IPS DF 6.9 (cell line): Measurements from ENCODE around the gene KCNQ1.

Experiments
- DNase-seq: peaks from one replicate; pipeline ENCODE4 v3.0.0-alpha.2; 2013; ENCODE audit warnings: low read depth, low spot score
- H3K27ac ChIP-seq: one replicate; pipeline ENCODE4 v1.5.1; 2013; ENCODE audit warnings: low read length, control low read depth
- H3K27me3 ChIP-seq: 2 replicates; pipeline ENCODE4 v1.6.1; 2013; ENCODE audit warnings: mild to moderate bottlenecking, low read length; ENCODE audit not compliant: control insufficient read depth, insufficient read depth
- H3K36me3 ChIP-seq: 2 replicates; pipeline ENCODE4 v1.6.1; 2013; ENCODE audit warnings: low read length; ENCODE audit not compliant: control insufficient read depth, insufficient read depth
- H3K4me1 ChIP-seq: 2 replicates; pipeline ENCODE4 v1.6.1; 2013; ENCODE audit warnings: low read length; ENCODE audit not compliant: control insufficient read depth, insufficient read depth
- H3K4me3 ChIP-seq: 2 replicates; pipeline ENCODE4 v1.5.1; 2013; ENCODE audit warnings: mild to moderate bottlenecking, low read length
- H3K9me3 ChIP-seq: 2 replicates; pipeline ENCODE4 v1.6.1; 2013; ENCODE audit warnings: low read length, inconsistent platforms; ENCODE audit not compliant: control insufficient read depth, insufficient read depth
- WGBS: extraction: QIAGEN DNeasy Blood & Tissue Kit; methylation state at CpG from one replicate; pipeline ENCODE4 v1.1.7; 2013; ENCODE audit warnings: mixed read lengths, missing lambda C conversion rate; ENCODE audit not compliant: insufficient read length, insufficient coverage; 5-methylcytosine and 5-hydroxymethylcytosine counted together

KCNQ1 gene

DNA sequence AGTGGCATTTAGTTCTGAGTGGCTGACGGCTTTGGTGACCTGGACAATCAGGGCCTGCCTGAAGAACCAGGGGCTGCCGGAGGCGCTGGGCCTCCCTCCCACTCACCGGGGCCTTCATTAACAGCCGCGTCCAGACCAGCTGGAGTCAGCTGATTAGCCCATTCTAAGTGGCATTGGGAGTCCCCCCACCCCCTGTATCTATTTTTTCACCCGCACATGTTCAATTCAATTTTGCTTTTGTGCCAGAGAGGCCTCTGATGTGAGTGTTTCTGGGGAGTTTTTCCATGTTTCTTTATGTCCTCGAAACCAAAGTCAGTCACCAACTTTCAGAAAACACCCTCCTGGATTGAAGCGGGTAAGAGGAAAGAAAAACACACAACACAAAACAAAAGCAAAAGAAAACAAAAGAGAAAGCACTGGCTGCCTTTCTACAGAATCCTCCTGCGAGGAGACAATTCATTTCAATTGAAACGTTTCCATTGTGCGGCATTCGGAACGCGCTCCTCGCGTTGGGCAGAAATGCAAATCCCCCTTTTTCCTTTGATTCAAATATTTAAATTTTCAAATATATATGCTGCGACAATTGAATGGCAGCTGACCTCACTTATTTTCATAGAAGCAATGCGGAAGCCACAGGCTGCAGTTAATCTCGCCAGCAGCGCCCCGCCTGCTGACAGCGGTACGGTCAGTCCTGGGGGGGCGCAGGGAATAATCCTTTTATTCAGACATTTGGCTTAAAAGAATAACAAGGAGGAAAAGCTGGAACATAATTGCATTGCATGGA lies 423.1 kb downstream of the KCNQ1 start:
- H3K27me3 ChIP-seq = peaks cover 32% of the 10 kb centered on the region
- H3K4me1 ChIP-seq = peaks cover 11% of the 10 kb centered on the region
- no CpG with 5 or more reads among the region's 25 CpGs for WGBS
- H3K4me3 ChIP-seq = no peak overlapping the region
- no peak for DNase-seq
- H3K36me3 ChIP-seq = no peaks in the 10 kb centered on the region
- no peaks in the 10 kb centered on the region for H3K9me3 ChIP-seq
- H3K27ac ChIP-seq = no peak overlapping the region

DNA sequence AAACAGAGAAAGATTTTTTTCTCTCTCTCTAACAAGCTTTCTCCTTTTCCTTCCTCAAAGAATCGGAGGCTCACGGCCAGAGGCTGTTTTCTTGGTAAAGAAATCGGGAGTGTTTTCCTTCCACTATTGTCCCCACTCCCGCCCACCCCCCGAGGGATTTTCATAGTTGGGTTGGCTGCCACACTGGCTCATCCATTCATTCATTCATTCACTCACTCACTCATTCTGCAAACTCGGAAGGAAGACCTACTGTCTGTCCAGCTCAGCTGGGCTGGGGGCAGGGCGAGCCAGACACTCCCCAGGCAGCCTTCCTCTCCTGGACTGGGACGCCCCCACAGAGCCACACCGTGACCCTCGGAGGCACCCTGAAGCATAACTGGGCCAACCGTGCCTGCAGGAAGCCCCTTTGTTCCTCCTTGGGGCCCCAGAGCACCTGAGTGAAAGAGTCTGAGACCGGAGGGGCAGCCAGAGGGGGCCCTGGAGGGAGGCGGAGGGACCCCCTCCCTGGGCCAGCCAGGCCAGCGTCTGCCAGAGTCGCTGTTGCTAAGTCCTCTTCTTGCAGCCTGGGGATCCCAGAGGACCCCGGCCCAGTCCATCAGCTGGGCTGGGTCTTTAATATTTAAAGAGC lies 423.8 kb downstream of the KCNQ1 start:
- Histone ChIP-seq H3K4me1 (peaks cover 10% of the 10 kb centered on the region), H3K27ac (no peak overlapping the region), H3K36me3 (no peaks in the 10 kb centered on the region), H3K4me3 (no peak overlapping the region), H3K9me3 (no peaks in the 10 kb centered on the region), H3K27me3 (peaks cover 32% of the 10 kb centered on the region)
- DNase-seq = no peak
- no CpG with 5 or more reads among the region's 16 CpGs for WGBS

DNA sequence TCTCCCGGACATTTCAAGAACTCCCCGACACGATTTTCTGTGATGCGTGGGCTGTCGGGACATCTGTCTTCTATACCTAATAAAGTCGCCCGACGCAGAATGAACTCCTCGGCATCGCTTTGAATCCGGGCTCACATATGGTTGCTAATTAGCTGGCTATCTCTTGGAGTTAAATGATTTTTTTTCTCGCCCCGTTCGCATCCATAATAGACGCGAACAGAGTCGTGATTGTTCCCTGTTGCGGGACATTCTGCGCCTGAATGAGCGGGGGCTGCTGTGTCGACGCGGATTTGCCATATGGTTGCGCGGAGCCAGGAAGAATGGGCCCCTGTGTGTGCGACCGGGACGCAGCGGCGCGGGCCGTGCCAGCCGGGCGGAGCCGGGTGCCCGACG lies 424.3 kb downstream of the KCNQ1 start:
- peaks cover 31% of the 10 kb centered on the region for H3K27me3 ChIP-seq
- no peaks in the 10 kb centered on the region for H3K36me3 ChIP-seq
- peaks cover 9% of the 10 kb centered on the region for H3K4me1 ChIP-seq
- H3K4me3 ChIP-seq = no peak overlapping the region; the same call in 1 of the 2 replicates
- DNase-seq = no peak
- H3K27ac ChIP-seq = no peak overlapping the region
- WGBS = no CpG with 5 or more reads among the region's 37 CpGs
- H3K9me3 ChIP-seq = no peaks in the 10 kb centered on the region

DNA sequence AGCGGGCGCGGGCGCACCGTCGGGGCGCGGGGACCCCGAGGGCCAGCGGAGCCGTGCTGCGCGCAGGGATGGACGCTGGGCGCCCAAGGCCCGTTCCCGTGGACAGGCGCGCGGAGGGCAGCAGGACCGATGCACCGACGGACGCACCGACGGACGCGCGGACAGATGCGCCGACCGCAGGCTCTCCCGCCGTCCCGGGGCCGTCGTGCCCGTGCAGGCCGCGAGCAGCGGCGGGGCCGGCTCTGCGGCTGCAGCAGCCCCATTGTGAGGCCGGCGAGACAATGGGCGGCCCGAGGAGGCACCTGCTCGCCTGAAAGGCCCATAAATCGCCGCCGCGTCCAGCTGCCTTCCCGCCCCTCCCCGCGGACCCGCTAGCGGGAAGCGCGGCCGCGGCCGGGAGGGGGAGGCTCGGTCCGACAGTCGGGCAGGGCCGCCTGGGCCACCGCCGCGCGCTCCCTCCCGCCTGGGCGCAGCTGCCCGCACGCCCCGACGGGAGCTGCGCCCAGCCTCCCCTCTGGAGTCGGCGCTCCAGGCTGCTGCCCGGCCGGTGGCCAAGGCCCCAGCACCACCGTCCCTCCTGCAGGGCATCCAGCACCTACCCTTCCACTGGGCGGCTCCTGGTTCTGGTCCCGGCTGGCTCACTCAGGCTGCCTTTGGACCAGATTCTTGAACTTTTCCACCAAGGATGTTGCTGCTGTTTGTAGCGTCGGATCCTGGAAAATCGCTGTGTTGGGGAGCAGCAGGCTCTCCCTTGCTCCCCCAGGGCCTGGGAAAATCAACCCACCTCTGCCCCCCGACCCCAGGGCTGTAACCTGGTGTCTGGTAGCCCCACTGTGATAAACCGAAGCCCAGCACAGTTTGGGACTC lies 425.0 kb downstream of the KCNQ1 start:
- no CpG with 5 or more reads among the region's 90 CpGs for WGBS
- peaks cover 8% of the 10 kb centered on the region for H3K4me1 ChIP-seq
- no peaks in the 10 kb centered on the region for H3K9me3 ChIP-seq
- H3K4me3 ChIP-seq = no peak overlapping the region; the same call in 1 of the 2 replicates
- no peak for DNase-seq
- H3K27ac ChIP-seq = no peak overlapping the region
- no peaks in the 10 kb centered on the region for H3K36me3 ChIP-seq
- H3K27me3 ChIP-seq = peaks cover 26% of the 10 kb centered on the region

DNA sequence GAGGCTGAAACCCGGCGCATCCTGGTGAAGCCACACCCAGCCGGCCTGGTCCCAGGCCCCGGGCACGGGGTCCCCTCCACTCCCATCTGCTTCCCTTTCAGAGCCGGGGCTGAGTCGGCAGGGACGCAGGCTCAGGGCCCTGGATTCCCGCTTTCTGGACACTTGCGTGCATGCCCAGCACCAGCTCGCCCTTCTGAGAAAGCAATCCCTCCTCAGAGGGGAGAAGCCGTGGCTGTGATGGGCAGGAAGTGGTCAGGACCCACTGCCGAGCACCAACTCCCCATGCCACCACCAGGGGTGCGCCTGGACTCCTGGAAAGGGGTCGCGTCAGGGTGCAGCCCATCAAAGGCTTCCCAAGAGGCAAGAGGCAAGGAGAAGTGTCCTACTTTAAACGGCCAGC lies 425.7 kb downstream of the KCNQ1 start:
- Histone ChIP-seq H3K36me3 (no peaks in the 10 kb centered on the region), H3K27me3 (peaks cover 26% of the 10 kb centered on the region), H3K4me3 (no peak overlapping the region), H3K9me3 (no peaks in the 10 kb centered on the region), H3K27ac (no peak overlapping the region), H3K4me1 (peaks cover 8% of the 10 kb centered on the region)
- DNase-seq = no peak
- no CpG with 5 or more reads among the region's 17 CpGs for WGBS

DNA sequence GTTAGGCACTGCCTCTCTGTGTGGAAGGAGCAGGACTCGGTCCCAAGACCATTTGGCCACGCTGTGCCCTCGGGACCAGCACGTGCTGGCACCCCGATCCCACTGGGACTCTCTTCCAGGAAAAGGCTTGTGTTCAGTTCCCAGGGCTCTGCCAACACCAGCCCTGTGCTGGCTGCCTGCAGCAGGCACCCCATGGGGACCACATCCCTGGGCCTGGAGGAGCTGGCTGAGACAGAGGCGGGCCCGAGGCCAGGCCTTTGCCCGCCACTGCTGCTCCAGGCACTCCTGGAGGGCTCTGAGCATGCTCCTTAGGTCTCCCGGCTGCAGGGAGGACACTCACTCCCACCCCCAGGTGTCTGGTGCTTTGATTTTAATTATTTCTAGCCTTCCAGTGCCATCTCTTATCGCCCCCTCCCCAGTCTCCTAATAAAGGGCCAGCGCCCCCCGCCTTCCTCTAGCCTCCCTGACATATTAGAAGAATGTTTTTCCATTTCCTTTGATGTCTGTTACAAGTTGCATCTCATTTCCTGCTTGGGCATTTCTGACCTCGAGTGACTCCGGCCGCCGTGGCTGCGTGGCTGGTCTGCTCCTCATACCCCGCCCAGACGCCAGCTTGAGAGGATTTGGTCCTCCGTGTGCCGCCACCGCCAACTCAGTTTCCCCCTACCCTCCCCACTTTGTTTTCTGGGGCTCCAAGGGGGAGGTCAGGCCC lies 426.3 kb downstream of the KCNQ1 start:
- H3K4me1 ChIP-seq = peaks cover 8% of the 10 kb centered on the region
- no peak overlapping the region for H3K4me3 ChIP-seq
- no peak overlapping the region for H3K27ac ChIP-seq
- WGBS = no CpG with 5 or more reads among the region's 22 CpGs
- H3K36me3 ChIP-seq = no peaks in the 10 kb centered on the region
- no peak for DNase-seq
- H3K27me3 ChIP-seq = peaks cover 26% of the 10 kb centered on the region
- no peaks in the 10 kb centered on the region for H3K9me3 ChIP-seq

DNA sequence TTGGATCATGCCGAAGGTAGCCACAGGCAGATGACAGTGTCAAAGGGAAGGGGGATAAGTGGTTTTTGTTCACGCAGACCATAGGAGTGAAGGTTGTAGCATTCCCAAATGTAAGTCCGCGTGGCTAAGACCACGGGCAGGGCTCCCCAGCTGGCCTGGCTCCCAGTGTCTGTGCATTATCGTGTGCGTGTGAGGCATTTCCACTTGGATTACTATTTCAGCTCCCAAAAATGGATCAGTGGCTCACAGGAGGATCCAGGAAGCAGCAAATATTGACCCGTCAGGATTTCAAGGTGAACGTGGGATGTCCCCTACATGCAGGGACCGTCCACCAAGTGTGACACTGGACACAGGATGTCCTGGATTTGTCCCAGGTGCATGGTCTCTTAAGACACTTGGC lies 430.2 kb downstream of the KCNQ1 start:
- H3K36me3 ChIP-seq = no peaks in the 10 kb centered on the region
- H3K4me1 ChIP-seq = peaks cover 4% of the 10 kb centered on the region; the same call in 1 of the 2 replicates
- H3K27me3 ChIP-seq = peaks cover 7% of the 10 kb centered on the region; the same call in 1 of the 2 replicates
- H3K9me3 ChIP-seq = no peaks in the 10 kb centered on the region
- DNase-seq = no peak
- no peak overlapping the region for H3K27ac ChIP-seq
- no peak overlapping the region for H3K4me3 ChIP-seq
- no CpG with 5 or more reads among the region's 10 CpGs for WGBS

DNA sequence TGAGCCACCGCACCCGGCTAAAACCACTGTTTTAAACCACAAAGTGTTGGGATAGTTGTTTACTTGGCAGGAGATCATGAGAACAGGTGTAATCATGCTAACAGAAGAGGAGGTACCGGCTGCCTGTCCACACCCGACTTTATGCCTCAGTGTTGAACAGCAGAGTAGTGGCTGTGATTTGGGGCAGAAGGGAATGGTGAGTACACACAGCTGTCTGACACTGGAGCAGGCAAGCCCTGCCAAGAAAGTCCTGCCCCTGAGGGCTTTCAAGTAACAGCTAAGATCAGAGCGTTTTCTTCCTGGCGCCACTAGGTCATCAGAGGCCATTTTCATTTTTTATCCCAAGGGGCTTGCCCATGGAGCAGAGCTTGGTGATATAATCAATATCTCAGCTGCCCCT lies 432.7 kb downstream of the KCNQ1 start:
- no peaks in the 10 kb centered on the region for H3K36me3 ChIP-seq
- no peak for DNase-seq
- peaks cover 1% of the 10 kb centered on the region; the same call in 1 of the 2 replicates for H3K27me3 ChIP-seq
- no peak overlapping the region for H3K4me3 ChIP-seq
- no peaks in the 10 kb centered on the region; the same call in 1 of the 2 replicates for H3K4me1 ChIP-seq
- H3K27ac ChIP-seq = no peak overlapping the region
- WGBS = no CpG with 5 or more reads among the region's 6 CpGs
- no peaks in the 10 kb centered on the region for H3K9me3 ChIP-seq

DNA sequence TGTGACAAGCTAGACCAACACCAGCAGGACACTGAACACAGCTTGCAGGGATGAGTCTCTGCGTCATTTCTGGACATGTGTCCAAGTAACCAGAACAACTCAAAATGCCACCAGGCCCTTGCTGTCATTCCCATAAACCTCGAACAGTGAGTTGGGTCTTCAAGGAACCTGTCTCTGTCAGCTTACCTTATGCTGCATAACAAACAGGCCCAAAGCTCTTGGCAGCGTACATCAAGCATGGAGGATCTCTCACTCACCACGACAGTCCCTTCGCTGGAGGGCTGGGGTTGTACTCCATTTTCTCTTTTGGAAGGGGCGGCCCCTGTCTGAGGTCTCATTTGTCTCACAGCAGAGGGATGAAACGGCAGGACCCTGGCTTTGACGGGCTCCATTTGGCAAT lies 434.0 kb downstream of the KCNQ1 start:
- H3K27me3 ChIP-seq = peaks cover 7% of the 10 kb centered on the region; the same call in 1 of the 2 replicates
- no peaks in the 10 kb centered on the region for H3K9me3 ChIP-seq
- H3K4me1 ChIP-seq = peaks cover 3% of the 10 kb centered on the region
- H3K4me3 ChIP-seq = no peak overlapping the region
- no CpG with 5 or more reads among the region's 8 CpGs for WGBS
- H3K27ac ChIP-seq = no peak overlapping the region
- DNase-seq = no peak
- no peaks in the 10 kb centered on the region for H3K36me3 ChIP-seq

DNA sequence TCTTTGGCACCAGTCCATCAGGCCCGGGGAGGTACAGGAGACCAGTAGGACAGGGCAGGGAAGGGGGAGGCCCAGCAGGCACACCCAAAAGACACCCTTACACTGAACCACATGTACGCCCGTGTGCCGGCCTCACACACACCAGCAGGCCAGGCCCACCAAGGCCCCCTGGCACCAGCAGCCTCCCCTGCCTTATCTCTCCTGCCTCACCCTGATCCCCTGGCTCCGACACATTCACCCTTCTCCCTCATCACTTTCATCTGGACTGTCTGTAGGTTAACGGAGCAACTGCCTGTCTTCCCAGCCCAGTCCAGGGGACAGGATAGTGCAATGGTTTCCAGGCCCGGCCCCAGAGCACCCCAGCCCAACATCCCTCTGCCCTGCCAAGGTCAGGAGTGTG lies 435.8 kb downstream of the KCNQ1 start:
- peaks cover 7% of the 10 kb centered on the region; the same call in 1 of the 2 replicates for H3K27me3 ChIP-seq
- H3K27ac ChIP-seq = no peak overlapping the region
- peaks cover 3% of the 10 kb centered on the region for H3K4me1 ChIP-seq
- H3K9me3 ChIP-seq = no peaks in the 10 kb centered on the region
- no CpG with 5 or more reads among the region's 7 CpGs for WGBS
- H3K4me3 ChIP-seq = no peak overlapping the region
- DNase-seq = no peak
- H3K36me3 ChIP-seq = no peaks in the 10 kb centered on the region
